Measurements from ENCODE around the gene CLINT1. TPM values are rescaled to one million over a fixed set of nuclear protein-coding genes. Genes with fewer than 3 reads are reported as not detected.

Gene CLINT1
- total and polyA plus RNA-seq, 9 of the 15 experiments (the other 6 are each of a cell fraction or from before 2014, with no cell fraction given): 23.6 to 125 (median 71.4) TPM

- TF ChIP-seq ZNF785 (CRISPR knock-in tag; IDR thresholded peaks at IDR 0.05): no peak
- TF ChIP-seq KLF16 (IDR thresholded peaks at IDR 0.05): 0 out of 2 replicates have a peak, but pooled peaks have one; percentile 53
- TF ChIP-seq HNRNPLL (IDR thresholded peaks at IDR 0.05; ENCODE audit: low read depth, low read length, poor library complexity, severe bottlenecking): peak; percentile 35
- no peak for TF ChIP-seq RUNX1 (IDR thresholded peaks at IDR 0.05; ENCODE audit: low read depth)
- TF ChIP-seq, protein P1, sequence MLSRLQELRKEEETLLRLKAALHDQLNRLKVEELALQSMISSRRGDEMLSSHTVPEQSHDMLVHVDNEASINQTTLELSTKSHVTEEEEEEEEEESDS (CRISPR knock-in tag; IDR thresholded peaks at IDR 0.05): no peak
- peak; percentile 88 for TF ChIP-seq DEAF1 (CRISPR knock-in tag; IDR thresholded peaks at IDR 0.05)
- peak; percentile 28 for TF ChIP-seq KDM5B (IDR thresholded peaks at IDR 0.05; ENCODE audit: insufficient replicate concordance, low read depth, low read length)
- TF ChIP-seq NRF1 (conservative IDR thresholded peaks at IDR 0.05 in 1 of 2, IDR thresholded peaks at IDR 0.05 in 1 of 2): peak; percentile 91 to 92
- peak; percentile 50 for TF ChIP-seq TAF1 (IDR thresholded peaks at IDR 0.05; ENCODE audit: control insufficient read depth, extremely low read depth, insufficient read depth, low read length, severe bottlenecking)
- TF ChIP-seq GABPA (tag; conservative IDR thresholded peaks at IDR 0.05; ENCODE audit: low read depth): peak; percentile 15; the same call in 1 of the 2 replicates
- no peak for TF ChIP-seq NR4A1 (CRISPR knock-in tag; IDR thresholded peaks at IDR 0.05)
- TF ChIP-seq NR4A1 (tag; IDR thresholded peaks at IDR 0.05): no peak
- no peak for TF ChIP-seq RREB1 (CRISPR knock-in tag; IDR thresholded peaks at IDR 0.05)
- TF ChIP-seq PREB (CRISPR knock-in tag; IDR thresholded peaks at IDR 0.05): no peak
- TF ChIP-seq CBX1 (IDR thresholded peaks at IDR 0.05; ENCODE audit: low read depth): peak; percentile 75; the same call in 1 of the 2 replicates
- no peak for TF ChIP-seq PHF21A (IDR thresholded peaks at IDR 0.05; ENCODE audit: borderline replicate concordance, low read depth)
- TF ChIP-seq CREB1 (IDR thresholded peaks at IDR 0.05): peak; percentile 56
- TF ChIP-seq CREB1 (CRISPR knock-in tag; IDR thresholded peaks at IDR 0.05): peak; percentile 64; the same call in 1 of the 2 replicates
- no peak for TF ChIP-seq EZH2 (IDR thresholded peaks at IDR 0.05; ENCODE audit: borderline replicate concordance, low read depth, low read length)
Measured at GRCh38 chr5:157743163-157744050, 115.5 kb downstream of the CLINT1 start, which contains the start of gene LSM11 (continued).

Measured in K562 (cell line).